ENCODE results near the gene PRKAB2.
A peak's percentile ranks its signal among the peaks of the same experiment; 100 is the strongest.

DNA sequence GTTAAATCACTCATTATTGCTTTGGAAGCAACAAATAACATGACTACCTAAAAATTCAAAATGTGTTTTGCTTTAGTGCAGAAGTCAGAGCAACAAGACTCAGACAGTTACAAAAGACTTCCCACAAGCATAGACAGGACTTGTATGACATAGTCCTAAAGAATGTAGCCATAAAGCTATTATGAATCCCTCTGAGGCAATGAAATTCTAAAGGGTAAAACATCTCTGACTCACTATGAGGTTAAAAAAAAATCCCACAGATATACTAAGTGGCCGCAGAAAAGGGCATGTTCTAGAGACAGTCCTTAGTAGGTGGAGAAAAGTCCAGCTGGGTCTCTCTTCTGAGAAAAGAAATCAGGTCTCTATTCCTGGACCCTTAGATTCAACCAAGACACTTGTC, 4.9 kb downstream of the PRKAB2 start:
- TF ChIP-seq POLR2AphosphoS5 (IDR thresholded peaks at IDR 0.05) (peak in 1 of 2 donors; percentile 27), CTCF (IDR thresholded peaks at IDR 0.05) (no peak), POLR2A (IDR thresholded peaks at IDR 0.05; ENCODE audit: low read depth) (no peak), EP300 (IDR thresholded peaks at IDR 0.05) (no peak)
